Gastroesophageal sphincter (tissue), 4 donors: ENCODE results near the gene KRAS. TPM values are rescaled to one million over a fixed set of nuclear protein-coding genes. Genes with fewer than 3 reads are reported as not detected.

Experiments used
- ATAC-seq: fragments of 150-250 bp; one replicate; pipeline ENCODE4 v1.9.1; 2016; ENCODE audit warnings: mild to moderate bottlenecking, moderate library complexity
- H3K27ac ChIP-seq, 4 donors: fragments of 200-600 bp; sonication (generic) in 3 of 4; 1 replicate in 3 of 4; 2 replicates in 1 of 4; pipeline ENCODE4 v1.5.1; 2016 to 2019
- H3K27me3 ChIP-seq: fragments of 200-600 bp; sonication (generic); one replicate; pipeline ENCODE4 v1.5.1; 2019
- H3K36me3 ChIP-seq, 2 donors: fragments of 200-600 bp; sonication (generic); one replicate each; pipeline ENCODE4 v1.5.1; 2019; ENCODE audit warnings: control low read depth in 1 of 2
- H3K4me1 ChIP-seq, 3 donors: fragments of 200-600 bp; sonication (generic); 1 replicate in 2 of 3; 2 replicates in 1 of 3; pipeline ENCODE4 v1.5.1; 2016 to 2019; ENCODE audit warnings: control low read depth in 2 of 3
- H3K4me3 ChIP-seq, 2 donors: fragments of 200-600 bp; sonication (generic); one replicate each; pipeline ENCODE4 v1.5.1; 2019; ENCODE audit warnings: mild to moderate bottlenecking in 1 of 2, moderate library complexity in 1 of 2
- H3K9me3 ChIP-seq, 3 donors: fragments of 200-600 bp; sonication (generic); one replicate each; pipeline ENCODE4 v1.5.1; 2017 to 2019; ENCODE audit warnings: control low read depth in 2 of 3
- CTCF ChIP-seq, 4 experiments: fragments of 200-600 bp in 2 of 4; fragments of 450-650 bp in 2 of 4; sonication (generic) in 1 of 4; IDR thresholded peaks; one replicate each; pipeline ENCODE4 v1.5.1; 2017 to 2019; ENCODE audit warnings: antibody characterized with exemption in 4 of 4, mild to moderate bottlenecking in 2 of 4, moderate library complexity in 2 of 4
- EP300 ChIP-seq: sonication (generic); formaldehyde crosslinking; IDR thresholded peaks from one replicate; pipeline ENCODE4 v1.6.1; 2017; ENCODE audit warnings: antibody characterized with exemption, mild to moderate bottlenecking
- POLR2A ChIP-seq, 2 donors: fragments of 450-650 bp; IDR thresholded peaks; one replicate each; pipeline ENCODE4 v1.6.1; 2017; ENCODE audit warnings: antibody characterized with exemption in 2 of 2, mild to moderate bottlenecking in 2 of 2, moderate library complexity in 1 of 2
- POLR2AphosphoS5 ChIP-seq: sonication (generic); formaldehyde crosslinking; IDR thresholded peaks from one replicate; pipeline ENCODE4 v1.6.1; 2017; ENCODE audit warnings: antibody characterized with exemption
- WGBS, 2 donors: methylation state at CpG; one replicate each; pipeline ENCODE4 v1.1.5; 2018; ENCODE audit warnings: low coverage in 1 of 2; 5-methylcytosine and 5-hydroxymethylcytosine counted together
- total RNA-seq, 4 donors: library from RNA; depleted of rRNA; stranded (reverse); fragments of >200 nt; gene quantifications; one replicate each; pipeline ENCODE4 v1.1.0, GENCODE V29; 2016

KRAS gene
- total RNA-seq, 4 donors from 2014 or later = 31.8 to 35.6 (median 33.0) TPM

GRCh38 chr12:25253371-25254068, 2.8 kb upstream of the KRAS start:
- Histone ChIP-seq H3K4me3 (no peak overlapping the region), H3K4me1 (peaks cover 0 to 23% (median 5%) of the 10 kb centered on the region in 3 donors), H3K9me3 (no peaks in the 10 kb centered on the region), H3K27ac (no peak overlapping the region), H3K36me3 (no peaks in the 10 kb centered on the region), H3K27me3 (no peaks in the 10 kb centered on the region)
- 67 to 90% methylated on average over 4 to 5 of the region's 5 CpGs for WGBS, 2 donors
- ATAC-seq = no peak
- no peak for TF ChIP-seq POLR2A (IDR thresholded peaks at IDR 0.05)
- TF ChIP-seq EP300 = no peak
- no peak for TF ChIP-seq POLR2AphosphoS5
- TF ChIP-seq CTCF (IDR thresholded peaks at IDR 0.05) = no peak

GRCh38 chr12:25252946-25253345, 2.2 kb upstream of the KRAS start:
- no peak for TF ChIP-seq POLR2AphosphoS5
- TF ChIP-seq CTCF (IDR thresholded peaks at IDR 0.05) = no peak
- no peak for TF ChIP-seq EP300
- no peaks in the 10 kb centered on the region for H3K36me3 ChIP-seq
- H3K27ac ChIP-seq = no peak overlapping the region
- H3K4me3 ChIP-seq = no peak overlapping the region
- no peaks in the 10 kb centered on the region for H3K27me3 ChIP-seq
- 84 to 90% methylated on average over 3 of the region's 3 CpGs for WGBS, 2 donors
- H3K9me3 ChIP-seq = no peaks in the 10 kb centered on the region
- peaks cover 0 to 28% (median 5%) of the 10 kb centered on the region in 3 donors for H3K4me1 ChIP-seq
- no peak for ATAC-seq

GRCh38 chr12:25251769-25252168, 1.0 kb upstream of the KRAS start:
- no peak for ATAC-seq
- Histone ChIP-seq H3K4me1 (peaks cover 0 to 35% (median 5%) of the 10 kb centered on the region in 3 donors), H3K27ac (peak overlapping the region; percentile 67 to 99 (median 94)), H3K27me3 (no peaks in the 10 kb centered on the region), H3K4me3 (peak overlapping the region; percentile 89 to 100), H3K36me3 (no peaks in the 10 kb centered on the region), H3K9me3 (no peaks in the 10 kb centered on the region)
- TF ChIP-seq POLR2AphosphoS5 = no peak
- TF ChIP-seq EP300 = no peak
- no peak for TF ChIP-seq CTCF (IDR thresholded peaks at IDR 0.05)
- no peak for TF ChIP-seq POLR2A (IDR thresholded peaks at IDR 0.05)
- WGBS, 2 donors = 31 to 61% methylated on average over 4 to 6 of the region's 6 CpGs

- H3K27me3 ChIP-seq = no peaks in the 10 kb centered on the region
- H3K4me3 ChIP-seq = peak overlapping the region; percentile 89 to 100
- TF ChIP-seq CTCF (IDR thresholded peaks at IDR 0.05) (no peak), POLR2A (IDR thresholded peaks at IDR 0.05) (no peak), EP300 (no peak), POLR2AphosphoS5 (no peak)
- no peaks in the 10 kb centered on the region for H3K36me3 ChIP-seq
- H3K9me3 ChIP-seq = no peaks in the 10 kb centered on the region
- WGBS, 2 donors = 0% methylated on average over 1 to 3 of the region's 56 CpGs
- ATAC-seq = peak; percentile 20
- H3K4me1 ChIP-seq = peaks cover 0 to 43% (median 5%) of the 10 kb centered on the region in 3 donors
- H3K27ac ChIP-seq = peak overlapping the region; percentile 92 to 99 (median 96)
Observed at GRCh38 chr12:25249931-25250738, 594 bp downstream of the KRAS start.
